IMR-90 (cell line): ENCODE results near the gene AHCYL1. TPM values are rescaled to one million over a fixed set of nuclear protein-coding genes. Genes with fewer than 3 reads are reported as not detected.

Experiments used
- ATAC-seq: fragments of 200-7000 bp; cut with Tn5 transposase; 2 replicates; pipeline ENCODE4 v1.9.1; 2020; ENCODE audit warnings: low read depth, mild to moderate bottlenecking, moderate library complexity
- BruUV-seq: library from RNA; stranded (reverse); fragments of 400-500 nt; replicated peaks from 2 replicates; lab custom pipeline; 2021; lab: Mats Ljungman, UMichigan
- CTCF ChIA-PET: fragments of 300-600 bp; formaldehyde crosslinking; extraction: SDS; loops from one replicate; lab custom pipeline; 2021; ENCODE audit warnings: antibody characterized with exemption; lab: Yijun Ruan, JAX
- POLR2A ChIA-PET: fragments of 300-600 bp; sonication (Branson Sonifier 250); formaldehyde crosslinking; loops from one replicate; lab custom pipeline; 2022; ENCODE audit warnings: antibody characterized with exemption; ENCODE audit not compliant: unreplicated experiment; lab: Charles Lee
- DNase-seq: peaks from one replicate; pipeline ENCODE4 v3.0.0; 2013
- H2AFZ ChIP-seq: replicated peaks from 2 replicates; pipeline ENCODE3; 2013; ENCODE audit warnings: low read length, mild to moderate bottlenecking; ENCODE audit not compliant: poor library complexity
- H2AK5ac ChIP-seq: 2 replicates; pipeline ENCODE4 v1.6.1; 2013; ENCODE audit warnings: low read depth, low read length, inconsistent platforms
- H2AK9ac ChIP-seq: replicated peaks from 2 replicates; pipeline ENCODE3; 2013; ENCODE audit warnings: mild to moderate bottlenecking, low read depth, low read length, moderate library complexity; ENCODE audit not compliant: poor library complexity
- H2BK120ac ChIP-seq: 2 replicates; pipeline ENCODE4 v1.6.1; 2013; ENCODE audit warnings: low read depth, low read length, inconsistent platforms
- H2BK15ac ChIP-seq: 3 replicates; pipeline ENCODE4 v1.6.1; 2013; ENCODE audit warnings: low read depth, low read length, inconsistent platforms
- H2BK20ac ChIP-seq: 2 replicates; pipeline ENCODE4 v1.6.1; 2013; ENCODE audit warnings: low read depth, mild to moderate bottlenecking, inconsistent platforms, low read length, moderate library complexity
- H2BK5ac ChIP-seq: 2 replicates; pipeline ENCODE4 v1.6.1; 2013; ENCODE audit warnings: mild to moderate bottlenecking, low read depth, low read length, inconsistent platforms; ENCODE audit not compliant: poor library complexity, severe bottlenecking
- H3K14ac ChIP-seq: replicated peaks from 2 replicates; pipeline ENCODE4 v1.6.1; 2013; ENCODE audit warnings: low read depth, low read length, inconsistent platforms
- H3K18ac ChIP-seq: 2 replicates; pipeline ENCODE4 v1.6.1; 2013; ENCODE audit warnings: low read depth, low read length, control low read depth
- H3K23ac ChIP-seq: 2 replicates; pipeline ENCODE4 v1.6.1; 2013; ENCODE audit warnings: low read depth, low read length, inconsistent platforms
- H3K27ac ChIP-seq: 2 replicates; pipeline ENCODE4 v1.5.1; 2013; ENCODE audit warnings: mild to moderate bottlenecking, control low read depth, low read length; ENCODE audit not compliant: insufficient read depth
- H3K27me3 ChIP-seq: 2 replicates; pipeline ENCODE4 v1.6.1; 2013; ENCODE audit warnings: low read length; ENCODE audit not compliant: control insufficient read depth, insufficient read depth
- H3K36me3 ChIP-seq: 2 replicates; pipeline ENCODE4 v1.6.1; 2013; ENCODE audit warnings: low read length, mixed read lengths; ENCODE audit not compliant: control insufficient read depth, insufficient read depth
- H3K4ac ChIP-seq: 2 replicates; pipeline ENCODE4 v1.6.1; 2013; ENCODE audit warnings: low read depth, low read length, inconsistent platforms
- H3K4me1 ChIP-seq: 2 replicates; pipeline ENCODE4 v1.6.1; 2013; ENCODE audit warnings: low read length, mixed read lengths; ENCODE audit not compliant: control insufficient read depth, insufficient read depth
- H3K4me2 ChIP-seq: 2 replicates; pipeline ENCODE4 v1.6.1; 2013; ENCODE audit warnings: low read depth, mild to moderate bottlenecking, control low read depth, low read length, moderate library complexity
- H3K4me3 ChIP-seq: 2 replicates; pipeline ENCODE4 v1.5.1; 2013; ENCODE audit warnings: low read depth, mild to moderate bottlenecking, control low read depth, low read length, moderate library complexity; ENCODE audit not compliant: insufficient read depth
- H3K56ac ChIP-seq: 2 replicates; pipeline ENCODE4 v1.6.1; 2013; ENCODE audit warnings: low read length, inconsistent platforms; ENCODE audit not compliant: insufficient read depth; ENCODE audit errors: extremely low read depth
- H3K79me1 ChIP-seq, 2 experiments: 2 replicates each; pipeline ENCODE4 v1.6.1; 2013; ENCODE audit warnings: low read length in 2 of 2, inconsistent platforms in 1 of 2, low read depth in 1 of 2
- H3K9ac ChIP-seq: 2 replicates; pipeline ENCODE4 v1.6.1; 2013; ENCODE audit warnings: low read depth, low read length, control low read depth
- H3K9me1 ChIP-seq: 2 replicates; pipeline ENCODE4 v1.6.1; 2013; ENCODE audit warnings: low read length, inconsistent platforms; ENCODE audit not compliant: insufficient read depth
- H3K9me3 ChIP-seq: 2 replicates; pipeline ENCODE4 v1.6.1; 2013; ENCODE audit warnings: low read length; ENCODE audit not compliant: control insufficient read depth, insufficient read depth
- H4K20me1 ChIP-seq: 2 replicates; pipeline ENCODE4 v1.6.1; 2013; ENCODE audit warnings: low read length, inconsistent platforms; ENCODE audit not compliant: insufficient read depth
- H4K5ac ChIP-seq: 2 replicates; pipeline ENCODE4 v1.6.1; 2013; ENCODE audit warnings: mild to moderate bottlenecking, low read depth, low read length, control low read depth
- H4K8ac ChIP-seq, 2 experiments: 2 replicates each; pipeline ENCODE4 v1.6.1; 2013; ENCODE audit warnings: low read depth in 2 of 2, low read length in 2 of 2, control low read depth in 1 of 2, inconsistent platforms in 1 of 2
- H4K91ac ChIP-seq: 2 replicates; pipeline ENCODE4 v1.6.1; 2013; ENCODE audit warnings: low read depth, low read length, inconsistent platforms; ENCODE audit not compliant: insufficient read depth
- BHLHE40 ChIP-seq: fragments of 150-350 bp; IDR thresholded peaks from 2 replicates; pipeline ENCODE4 v1.6.1; 2016; ENCODE audit warnings: mild to moderate bottlenecking, low read depth, low read length
- CEBPB ChIP-seq: IDR thresholded peaks from 2 replicates; pipeline ENCODE4 v1.6.1; 2012; ENCODE audit warnings: low read depth, low read length, improper control_type of control experiment
- CHD1 ChIP-seq: IDR thresholded peaks from 2 replicates; pipeline ENCODE4 v1.6.1; 2012; ENCODE audit warnings: low read depth, low read length, improper control_type of control experiment
- FOS ChIP-seq: fragments of 150-350 bp; IDR thresholded peaks from 2 replicates; pipeline ENCODE4 v1.6.1; 2016; ENCODE audit warnings: low read depth, low read length
- MAFK ChIP-seq: IDR thresholded peaks from 2 replicates; pipeline ENCODE4 v1.6.1; 2012; ENCODE audit warnings: low read depth, low read length, improper control_type of control experiment
- MAZ ChIP-seq: IDR thresholded peaks from 2 replicates; pipeline ENCODE4 v1.6.1; 2012; ENCODE audit warnings: low read depth, mild to moderate bottlenecking, low read length, improper control_type of control experiment, moderate library complexity, borderline replicate concordance
- MXI1 ChIP-seq: IDR thresholded peaks from 2 replicates; pipeline ENCODE4 v1.6.1; 2012; ENCODE audit warnings: low read depth, mild to moderate bottlenecking, low read length, moderate library complexity, borderline replicate concordance
- NFE2L2 ChIP-seq: fragments of 150-350 bp; IDR thresholded peaks from 2 replicates; pipeline ENCODE4 v1.6.1; 2016; ENCODE audit warnings: low read depth, mild to moderate bottlenecking, low read length
- POLR2A ChIP-seq: IDR thresholded peaks from 2 replicates; pipeline ENCODE4 v1.6.1; 2012; ENCODE audit warnings: mild to moderate bottlenecking, low read depth, low read length
- RAD21 ChIP-seq: IDR thresholded peaks from 2 replicates; pipeline ENCODE4 v1.6.1; 2012; ENCODE audit warnings: low read length, improper control_type of control experiment
- RCOR1 ChIP-seq: IDR thresholded peaks from 2 replicates; pipeline ENCODE4 v1.6.1; 2012; ENCODE audit warnings: mild to moderate bottlenecking, low read length, improper control_type of control experiment; ENCODE audit not compliant: insufficient replicate concordance
- RFX5 ChIP-seq: IDR thresholded peaks from 2 replicates; pipeline ENCODE4 v1.8.0; 2012; ENCODE audit warnings: low read depth, mild to moderate bottlenecking, low read length, moderate library complexity
- SMC3 ChIP-seq: fragments of 150-350 bp; IDR thresholded peaks from 2 replicates; pipeline ENCODE4 v1.6.1; 2016; ENCODE audit warnings: low read depth, mild to moderate bottlenecking, antibody characterized with exemption, low read length, moderate library complexity
- WGBS, 2 experiments: methylation state at CpG; one replicate each; pipeline versions ENCODE4 v1.1.5 to v1.1.7; 2013; ENCODE audit warnings: missing lambda C conversion rate in 2 of 2; ENCODE audit not compliant: insufficient read length in 1 of 2; ENCODE audit errors: extremely low coverage in 2 of 2; 5-methylcytosine and 5-hydroxymethylcytosine counted together
- dilution Hi-C: fragments of 300-500 bp; cut with HindIII; formaldehyde crosslinking; loops from one replicate; pipeline ENCODE4 v1.14.3; 2018; ENCODE audit warnings: low sequenced_read_pairs; ENCODE audit not compliant: unreplicated experiment
- in situ Hi-C: fragments of 300-500 bp; cut with MboI; formaldehyde crosslinking; loops from 3 replicates; pipeline ENCODE4 v1.14.3; 2019; ENCODE audit warnings: low sequenced_read_pairs, inconsistent platforms, mixed read lengths
- intact Hi-C: fragments of 100-400 bp; cut with micrococcal nuclease; formaldehyde crosslinking; loops from 2 replicates; pipeline ENCODE4 v1.10.0; 2022
- polyA plus RNA-seq, 3 experiments: library from polyadenylated mRNA; depleted of rRNA; stranded (reverse); fragments of >200 nt; gene quantifications; 2 replicates each; pipeline ENCODE4 v1.2.3, GENCODE V29; 2012; ENCODE audit warnings: low replicate concordance in 1 of 3
- total RNA-seq: library from RNA; depleted of rRNA; stranded (reverse); fragments of >200 nt; gene quantifications from 2 replicates; pipeline ENCODE4 v1.2.3, GENCODE V29; 2012
- TF ChIP-seq, protein P1 (sequence below): fragments of 150-350 bp; IDR thresholded peaks from 2 replicates; pipeline ENCODE4 v1.6.1; 2016; ENCODE audit warnings: low read depth, mild to moderate bottlenecking, low read length, moderate library complexity, borderline replicate concordance
- TF ChIP-seq, protein P2 (sequence below): fragments of 150-350 bp; IDR thresholded peaks from 2 replicates; pipeline ENCODE4 v1.6.1; 2017; ENCODE audit warnings: mild to moderate bottlenecking, antibody characterized with exemption, low read length, low read depth
- TF ChIP-seq, protein P3 (sequence below): conservative IDR thresholded peaks from 2 replicates; pipeline ENCODE4 v1.5.1; 2012; ENCODE audit warnings: mild to moderate bottlenecking, low read depth, low read length, improper control_type of control experiment

Gene AHCYL1
- total and polyA plus RNA-seq, 2 of the 4 experiments (the other 2 are of a cell fraction), result 75.1 to 76.0 TPM

DNA sequence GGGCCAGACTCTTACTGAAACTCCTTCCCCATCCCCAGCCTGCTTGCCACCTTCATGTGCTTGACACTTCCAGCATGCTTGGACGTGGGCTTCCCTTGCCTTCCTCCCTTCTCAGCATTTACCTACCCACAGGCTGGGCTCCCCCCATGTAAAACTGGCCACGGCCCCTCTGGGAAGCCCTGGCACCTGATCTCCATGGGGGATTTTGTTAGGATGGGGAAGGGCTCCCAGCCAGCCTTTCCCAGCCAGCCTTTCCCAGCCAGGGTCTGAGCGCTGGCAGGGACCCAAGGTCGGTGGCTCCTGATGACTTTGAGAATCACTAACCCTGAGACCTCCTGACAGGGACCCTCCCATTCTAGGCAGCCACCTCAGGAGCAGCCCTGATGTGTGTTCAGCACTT, 79.2 kb downstream of the AHCYL1 start:
- Histone ChIP-seq H2BK15ac (no peak overlapping the region), H3K9me3 (peaks cover 12% of the 10 kb centered on the region), H2BK5ac (no peak overlapping the region), H4K8ac (no peak overlapping the region), H4K5ac (no peak overlapping the region), H3K56ac (no peak overlapping the region), H3K18ac (no peak overlapping the region), H3K36me3 (peaks cover 4% of the 10 kb centered on the region; the same call in 1 of the 2 replicates), H2BK20ac (no peak overlapping the region), H3K27me3 (peaks cover 30% of the 10 kb centered on the region), H3K9me1 (0 out of 2 replicates have a peak, but pooled peaks cover 5% of the 10 kb centered on the region), H2BK120ac (no peak overlapping the region), H3K23ac (no peak overlapping the region), H4K20me1 (peaks cover 21% of the 10 kb centered on the region; the same call in 1 of the 2 replicates), H3K14ac (no peak overlapping the region), H4K91ac (no peak overlapping the region), H3K4ac (no peak overlapping the region), H3K9ac (no peak overlapping the region), H3K27ac (no peak overlapping the region), H2AK5ac (no peak overlapping the region), H3K79me1 (0 out of 4 replicates have a peak, but pooled peaks cover 0 to 3% of the 10 kb centered on the region in 2 experiments), H2AFZ (no peak overlapping the region), H3K4me3 (no peak overlapping the region), H2AK9ac (no peak overlapping the region), H3K4me1 (peaks cover 2% of the 10 kb centered on the region; the same call in 1 of the 2 replicates), H3K4me2 (no peak overlapping the region)
- ChIA-PET POLR2A (no interaction called here), CTCF (no interaction called here)
- in situ Hi-C loops (no loop called here), dilution Hi-C loops (no loop called here), intact Hi-C loops (no loop called here)
- no peak for ATAC-seq
- no TSS peak for BruUV-seq
- WGBS, 2 experiments, result no CpG with 5 or more reads among the region's 4 CpGs
- DNase-seq, result no peak
- TF ChIP-seq CEBPB (no peak), MXI1 (no peak), RCOR1 (no peak), POLR2A (no peak), MAZ (no peak), MAFK (no peak), CHD1 (no peak), NFE2L2 (no peak), FOS (no peak), SMC3 (no peak), RAD21 (no peak), BHLHE40 (no peak), RFX5 (no peak)
- TF ChIP-seq, protein P1, sequence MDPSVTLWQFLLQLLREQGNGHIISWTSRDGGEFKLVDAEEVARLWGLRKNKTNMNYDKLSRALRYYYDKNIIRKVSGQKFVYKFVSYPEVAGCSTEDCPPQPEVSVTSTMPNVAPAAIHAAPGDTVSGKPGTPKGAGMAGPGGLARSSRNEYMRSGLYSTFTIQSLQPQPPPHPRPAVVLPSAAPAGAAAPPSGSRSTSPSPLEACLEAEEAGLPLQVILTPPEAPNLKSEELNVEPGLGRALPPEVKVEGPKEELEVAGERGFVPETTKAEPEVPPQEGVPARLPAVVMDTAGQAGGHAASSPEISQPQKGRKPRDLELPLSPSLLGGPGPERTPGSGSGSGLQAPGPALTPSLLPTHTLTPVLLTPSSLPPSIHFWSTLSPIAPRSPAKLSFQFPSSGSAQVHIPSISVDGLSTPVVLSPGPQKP, result no peak
- TF ChIP-seq, protein P2, sequence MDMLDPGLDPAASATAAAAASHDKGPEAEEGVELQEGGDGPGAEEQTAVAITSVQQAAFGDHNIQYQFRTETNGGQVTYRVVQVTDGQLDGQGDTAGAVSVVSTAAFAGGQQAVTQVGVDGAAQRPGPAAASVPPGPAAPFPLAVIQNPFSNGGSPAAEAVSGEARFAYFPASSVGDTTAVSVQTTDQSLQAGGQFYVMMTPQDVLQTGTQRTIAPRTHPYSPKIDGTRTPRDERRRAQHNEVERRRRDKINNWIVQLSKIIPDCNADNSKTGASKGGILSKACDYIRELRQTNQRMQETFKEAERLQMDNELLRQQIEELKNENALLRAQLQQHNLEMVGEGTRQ, result no peak
- TF ChIP-seq, protein P3, sequence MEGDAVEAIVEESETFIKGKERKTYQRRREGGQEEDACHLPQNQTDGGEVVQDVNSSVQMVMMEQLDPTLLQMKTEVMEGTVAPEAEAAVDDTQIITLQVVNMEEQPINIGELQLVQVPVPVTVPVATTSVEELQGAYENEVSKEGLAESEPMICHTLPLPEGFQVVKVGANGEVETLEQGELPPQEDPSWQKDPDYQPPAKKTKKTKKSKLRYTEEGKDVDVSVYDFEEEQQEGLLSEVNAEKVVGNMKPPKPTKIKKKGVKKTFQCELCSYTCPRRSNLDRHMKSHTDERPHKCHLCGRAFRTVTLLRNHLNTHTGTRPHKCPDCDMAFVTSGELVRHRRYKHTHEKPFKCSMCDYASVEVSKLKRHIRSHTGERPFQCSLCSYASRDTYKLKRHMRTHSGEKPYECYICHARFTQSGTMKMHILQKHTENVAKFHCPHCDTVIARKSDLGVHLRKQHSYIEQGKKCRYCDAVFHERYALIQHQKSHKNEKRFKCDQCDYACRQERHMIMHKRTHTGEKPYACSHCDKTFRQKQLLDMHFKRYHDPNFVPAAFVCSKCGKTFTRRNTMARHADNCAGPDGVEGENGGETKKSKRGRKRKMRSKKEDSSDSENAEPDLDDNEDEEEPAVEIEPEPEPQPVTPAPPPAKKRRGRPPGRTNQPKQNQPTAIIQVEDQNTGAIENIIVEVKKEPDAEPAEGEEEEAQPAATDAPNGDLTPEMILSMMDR, result no peak
